ENCODE data around the gene BEND5. TPM values are rescaled to one million over a fixed set of nuclear protein-coding genes. Genes with fewer than 3 reads are reported as not detected.

Gene BEND5
- total and polyA plus RNA-seq, 2 of the 4 experiments (the other 2 are of a cell fraction), result 1.1 to 1.3 TPM

DNA sequence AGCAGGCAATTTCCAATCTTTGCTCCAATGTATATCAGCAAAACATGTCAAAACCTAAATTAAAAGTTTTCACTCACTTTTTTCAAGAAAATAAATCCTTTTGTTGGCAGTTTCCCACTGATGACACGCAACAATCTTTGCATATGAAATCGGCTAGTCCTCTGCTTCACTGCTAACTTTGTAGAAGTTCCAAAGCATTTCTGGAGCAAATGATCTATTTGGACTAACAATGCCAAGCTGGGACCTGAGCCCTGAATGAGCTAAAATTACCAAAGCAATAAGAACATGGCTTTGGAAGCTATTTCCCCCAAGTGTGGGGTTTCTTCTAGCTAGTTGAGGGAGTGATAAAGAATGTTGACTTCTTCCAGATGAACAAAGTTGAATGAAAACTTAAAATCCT, 5.1 kb downstream of the BEND5 start:
- H2AK9ac ChIP-seq (replicated peaks; ENCODE audit: low read depth, low read length, poor library complexity), result no peak overlapping the region
- no TSS peak for BruUV-seq (replicated peaks)
- no peak overlapping the region for H3K27ac ChIP-seq (ENCODE audit: insufficient read depth, low read length)

More for the DNA sequence above, 5.1 kb downstream of the BEND5 start:
- Histone ChIP-seq H2BK120ac (ENCODE audit: low read depth, low read length) (no peak overlapping the region), H3K23ac (ENCODE audit: low read depth, low read length) (no peak overlapping the region), H2BK5ac (ENCODE audit: low read depth, low read length, poor library complexity, severe bottlenecking) (no peak overlapping the region), H4K91ac (ENCODE audit: insufficient read depth, low read depth, low read length) (no peak overlapping the region), H3K18ac (ENCODE audit: low read depth, low read length) (no peak overlapping the region), H4K5ac (ENCODE audit: low read depth, low read length) (no peak overlapping the region), H3K79me1 (ENCODE audit: low read depth in 1 of 2, low read length in 2 of 2) (no peaks in the 10 kb centered on the region), H3K4ac (ENCODE audit: low read depth, low read length) (no peak overlapping the region), H4K20me1 (ENCODE audit: insufficient read depth, low read length) (no peaks in the 10 kb centered on the region), H2AFZ (replicated peaks; ENCODE audit: low read length, poor library complexity) (no peak overlapping the region), H2BK15ac (ENCODE audit: low read depth, low read length) (no peak overlapping the region), H3K56ac (ENCODE audit: extremely low read depth, insufficient read depth, low read length) (no peak overlapping the region), H3K4me1 (ENCODE audit: control insufficient read depth, insufficient read depth, low read length) (no peaks in the 10 kb centered on the region), H3K9ac (ENCODE audit: low read depth, low read length) (no peak overlapping the region), H4K8ac (ENCODE audit: low read depth in 2 of 2, low read length in 2 of 2) (no peak overlapping the region), H2AK5ac (ENCODE audit: low read depth, low read length) (no peak overlapping the region), H2BK20ac (ENCODE audit: low read depth, low read length) (no peak overlapping the region), H3K9me1 (ENCODE audit: insufficient read depth, low read length) (no peaks in the 10 kb centered on the region), H3K4me2 (ENCODE audit: low read depth, low read length) (no peak overlapping the region), H3K14ac (replicated peaks; ENCODE audit: low read depth, low read length) (no peak overlapping the region), H3K36me3 (ENCODE audit: control insufficient read depth, insufficient read depth, low read length) (no peaks in the 10 kb centered on the region), H3K27me3 (ENCODE audit: control insufficient read depth, insufficient read depth, low read length) (no peaks in the 10 kb centered on the region; the same call in 1 of the 2 replicates), H3K9me3 (ENCODE audit: control insufficient read depth, insufficient read depth, low read length) (no peaks in the 10 kb centered on the region), H3K4me3 (ENCODE audit: insufficient read depth, low read depth, low read length) (no peak overlapping the region)
- CTCF ChIA-PET, result no interaction called here
- dilution Hi-C loops (cut with HindIII; ENCODE audit: low sequenced_read_pairs, unreplicated experiment), result no loop called here
- WGBS, 2 experiments (ENCODE audit: extremely low coverage in 2 of 2, insufficient read length in 1 of 2), result no CpG with 5 or more reads among the region's 2 CpGs
- no peak for TF ChIP-seq NFE2L2 (IDR thresholded peaks at IDR 0.05; ENCODE audit: low read depth, low read length)
- no peak for TF ChIP-seq FOS (IDR thresholded peaks at IDR 0.05; ENCODE audit: low read depth, low read length)
- no peak for TF ChIP-seq RFX5 (IDR thresholded peaks at IDR 0.05; ENCODE audit: low read depth, low read length)
- no peak for TF ChIP-seq BHLHE40 (IDR thresholded peaks at IDR 0.05; ENCODE audit: low read depth, low read length)
- TF ChIP-seq, protein P1, sequence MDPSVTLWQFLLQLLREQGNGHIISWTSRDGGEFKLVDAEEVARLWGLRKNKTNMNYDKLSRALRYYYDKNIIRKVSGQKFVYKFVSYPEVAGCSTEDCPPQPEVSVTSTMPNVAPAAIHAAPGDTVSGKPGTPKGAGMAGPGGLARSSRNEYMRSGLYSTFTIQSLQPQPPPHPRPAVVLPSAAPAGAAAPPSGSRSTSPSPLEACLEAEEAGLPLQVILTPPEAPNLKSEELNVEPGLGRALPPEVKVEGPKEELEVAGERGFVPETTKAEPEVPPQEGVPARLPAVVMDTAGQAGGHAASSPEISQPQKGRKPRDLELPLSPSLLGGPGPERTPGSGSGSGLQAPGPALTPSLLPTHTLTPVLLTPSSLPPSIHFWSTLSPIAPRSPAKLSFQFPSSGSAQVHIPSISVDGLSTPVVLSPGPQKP (IDR thresholded peaks at IDR 0.05; ENCODE audit: borderline replicate concordance, low read depth, low read length), result no peak
- no peak for TF ChIP-seq CTCF (conservative IDR thresholded peaks at IDR 0.05; ENCODE audit: low read depth, low read length)
- TF ChIP-seq CEBPB (IDR thresholded peaks at IDR 0.05; ENCODE audit: low read depth, low read length), result no peak
- TF ChIP-seq RCOR1 (IDR thresholded peaks at IDR 0.05; ENCODE audit: insufficient replicate concordance, low read length), result no peak
- no peak for TF ChIP-seq MAZ (IDR thresholded peaks at IDR 0.05; ENCODE audit: borderline replicate concordance, low read depth, low read length)
- no peak for TF ChIP-seq CHD1 (IDR thresholded peaks at IDR 0.05; ENCODE audit: low read depth, low read length)
- no peak for TF ChIP-seq RAD21 (IDR thresholded peaks at IDR 0.05; ENCODE audit: low read length)
- TF ChIP-seq, protein P2, sequence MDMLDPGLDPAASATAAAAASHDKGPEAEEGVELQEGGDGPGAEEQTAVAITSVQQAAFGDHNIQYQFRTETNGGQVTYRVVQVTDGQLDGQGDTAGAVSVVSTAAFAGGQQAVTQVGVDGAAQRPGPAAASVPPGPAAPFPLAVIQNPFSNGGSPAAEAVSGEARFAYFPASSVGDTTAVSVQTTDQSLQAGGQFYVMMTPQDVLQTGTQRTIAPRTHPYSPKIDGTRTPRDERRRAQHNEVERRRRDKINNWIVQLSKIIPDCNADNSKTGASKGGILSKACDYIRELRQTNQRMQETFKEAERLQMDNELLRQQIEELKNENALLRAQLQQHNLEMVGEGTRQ (IDR thresholded peaks at IDR 0.05; ENCODE audit: low read depth, low read length), result no peak
- no peak for TF ChIP-seq MAFK (IDR thresholded peaks at IDR 0.05; ENCODE audit: low read depth, low read length)
- TF ChIP-seq POLR2A (IDR thresholded peaks at IDR 0.05; ENCODE audit: low read depth, low read length), result no peak
- no peak for TF ChIP-seq SMC3 (IDR thresholded peaks at IDR 0.05; ENCODE audit: low read depth, low read length)
- TF ChIP-seq MXI1 (IDR thresholded peaks at IDR 0.05; ENCODE audit: borderline replicate concordance, low read depth, low read length), result no peak
- intact Hi-C loops (cut with micrococcal nuclease), result no loop called here
- POLR2A ChIA-PET (ENCODE audit: unreplicated experiment), result no interaction called here
- in situ Hi-C loops (cut with MboI; ENCODE audit: low sequenced_read_pairs), result no loop called here
- no peak for ATAC-seq (ENCODE audit: low read depth)
- no peak for DNase-seq
